ENCODE results near the gene LAMC3.

Gene LAMC3

DNA sequence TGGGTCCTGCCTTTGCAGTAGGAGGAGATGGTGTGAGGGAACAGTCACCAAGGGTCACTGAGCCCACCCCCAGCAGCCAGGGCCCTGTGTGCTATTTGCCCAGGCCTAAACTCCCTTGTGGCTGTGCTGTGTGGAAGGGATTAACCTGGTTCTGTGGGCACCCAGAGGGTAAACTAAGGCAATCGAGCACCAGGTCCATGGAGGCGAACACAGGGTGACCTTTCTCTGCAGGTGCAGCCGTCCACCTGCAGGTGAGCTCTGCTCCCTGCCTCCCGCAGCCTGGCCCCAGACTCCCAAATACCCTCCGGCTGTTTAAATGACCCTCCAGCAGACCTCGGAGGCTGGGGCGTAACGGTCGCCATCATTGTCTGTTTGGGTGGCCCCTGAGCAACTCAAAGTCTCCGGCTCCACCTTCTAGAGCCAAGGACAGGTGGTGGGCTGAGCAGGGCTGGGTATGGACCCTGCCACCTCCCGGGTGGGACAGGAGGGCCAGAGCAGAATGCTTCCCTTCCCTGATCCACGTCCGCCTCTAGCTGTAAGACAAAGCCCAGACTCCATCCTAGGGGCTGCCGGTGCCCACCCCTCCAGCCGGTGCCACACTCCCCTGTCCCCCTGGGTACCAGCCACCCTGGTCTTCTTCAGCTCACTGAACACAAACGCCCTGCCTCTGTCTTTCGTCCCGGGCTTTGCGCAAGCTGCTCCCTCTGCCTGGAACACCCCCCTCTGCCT, 35.9 kb upstream of the LAMC3 start:
- Mint-ChIP-seq H3K27ac (no peak overlapping the region), H3K4me1 (ENCODE audit: low read depth) (no peaks in the 10 kb centered on the region), H3K9me3 (ENCODE audit: low read depth) (no peaks in the 10 kb centered on the region)

DNA sequence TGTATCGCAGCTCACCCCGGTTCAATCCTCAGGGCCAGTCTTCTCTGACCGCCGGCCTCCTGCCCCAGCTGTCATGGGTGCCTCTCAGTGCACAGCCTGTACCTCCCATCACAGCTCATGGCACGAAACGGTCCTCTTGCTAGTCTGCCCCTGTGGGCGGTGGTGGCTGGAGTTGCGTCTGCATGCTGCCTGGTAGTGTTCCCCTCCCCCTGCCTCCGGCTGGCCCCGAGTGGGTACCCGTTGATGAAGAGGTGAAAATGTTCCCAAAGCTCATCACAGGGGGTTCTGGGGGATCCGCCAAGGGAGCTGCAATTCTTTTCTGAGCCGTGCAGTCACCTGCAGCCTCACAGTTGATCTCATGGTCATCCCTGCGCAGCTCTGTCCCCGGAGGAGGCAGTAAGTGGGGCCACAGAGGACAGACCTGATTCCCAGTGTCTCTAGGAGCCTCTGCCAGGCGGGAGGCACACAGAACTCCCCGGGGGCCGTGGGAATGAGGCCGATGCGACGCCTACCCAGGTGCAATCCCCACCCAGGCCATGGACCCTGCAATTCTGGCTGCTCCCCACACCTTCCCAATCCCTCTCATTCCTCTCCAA, 35.2 kb upstream of the LAMC3 start:
- H3K27ac Mint-ChIP-seq: no peak overlapping the region
- no peaks in the 10 kb centered on the region for H3K9me3 Mint-ChIP-seq (ENCODE audit: low read depth)
- H3K4me1 Mint-ChIP-seq (ENCODE audit: low read depth): no peaks in the 10 kb centered on the region
- H3K4me3 Mint-ChIP-seq: no peak overlapping the region
- H3K27me3 Mint-ChIP-seq: peaks cover 7% of the 10 kb centered on the region
- H3K36me3 Mint-ChIP-seq: no peaks in the 10 kb centered on the region

More for the DNA sequence above, 35.9 kb upstream of the LAMC3 start:
- no peaks in the 10 kb centered on the region for H3K36me3 Mint-ChIP-seq
- peaks cover 7% of the 10 kb centered on the region for H3K27me3 Mint-ChIP-seq
- no peak overlapping the region for H3K4me3 Mint-ChIP-seq

DNA sequence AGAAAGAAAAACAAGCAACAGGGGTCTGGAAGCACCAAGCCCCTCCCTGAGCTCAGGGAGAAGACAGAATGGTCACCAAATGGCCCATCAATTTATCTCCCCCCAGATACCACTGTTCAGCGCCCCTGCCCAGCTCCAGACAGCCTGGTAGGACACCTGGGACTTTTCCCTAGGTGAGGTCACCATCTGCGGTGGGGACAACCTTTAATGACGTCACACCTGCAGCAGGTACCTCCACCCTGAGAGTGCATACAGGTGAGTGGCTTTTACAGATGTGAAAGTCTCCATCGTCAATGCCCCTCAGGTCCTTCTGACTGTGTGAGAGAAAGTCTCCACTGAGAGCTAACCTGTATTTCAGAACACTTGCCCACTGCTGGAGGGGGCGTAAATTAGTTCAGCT, 34.3 kb upstream of the LAMC3 start:
- no peak overlapping the region for H3K4me3 Mint-ChIP-seq

DNA sequence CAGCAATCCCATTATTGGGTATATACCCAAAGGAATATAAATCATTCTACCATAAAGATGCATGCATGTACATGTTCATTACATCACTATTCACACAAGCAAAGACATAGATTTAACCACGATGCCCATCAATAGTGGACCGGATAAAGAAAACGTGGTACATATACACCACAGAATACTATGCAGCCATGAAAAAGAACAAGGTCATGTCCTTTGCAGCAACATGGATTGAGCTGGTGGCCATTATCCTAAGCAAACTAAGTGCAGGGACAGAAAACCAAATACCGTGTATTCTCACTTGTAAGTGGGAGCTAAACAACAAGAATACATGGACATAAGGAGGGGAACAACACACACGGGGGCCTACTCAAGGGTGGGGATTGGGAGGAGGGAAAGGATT, 33.8 kb upstream of the LAMC3 start:
- Mint-ChIP-seq H3K27ac (no peak overlapping the region), H3K27me3 (peaks cover 10% of the 10 kb centered on the region), H3K4me1 (ENCODE audit: low read depth) (no peaks in the 10 kb centered on the region), H3K9me3 (ENCODE audit: low read depth) (no peaks in the 10 kb centered on the region), H3K4me3 (no peak overlapping the region), H3K36me3 (no peaks in the 10 kb centered on the region)

More for the DNA sequence above, 34.3 kb upstream of the LAMC3 start:
- no peaks in the 10 kb centered on the region for H3K9me3 Mint-ChIP-seq (ENCODE audit: low read depth)
- no peaks in the 10 kb centered on the region for H3K36me3 Mint-ChIP-seq
- H3K27me3 Mint-ChIP-seq: peaks cover 9% of the 10 kb centered on the region
- H3K27ac Mint-ChIP-seq: no peak overlapping the region
- H3K4me1 Mint-ChIP-seq (ENCODE audit: low read depth): no peaks in the 10 kb centered on the region

DNA sequence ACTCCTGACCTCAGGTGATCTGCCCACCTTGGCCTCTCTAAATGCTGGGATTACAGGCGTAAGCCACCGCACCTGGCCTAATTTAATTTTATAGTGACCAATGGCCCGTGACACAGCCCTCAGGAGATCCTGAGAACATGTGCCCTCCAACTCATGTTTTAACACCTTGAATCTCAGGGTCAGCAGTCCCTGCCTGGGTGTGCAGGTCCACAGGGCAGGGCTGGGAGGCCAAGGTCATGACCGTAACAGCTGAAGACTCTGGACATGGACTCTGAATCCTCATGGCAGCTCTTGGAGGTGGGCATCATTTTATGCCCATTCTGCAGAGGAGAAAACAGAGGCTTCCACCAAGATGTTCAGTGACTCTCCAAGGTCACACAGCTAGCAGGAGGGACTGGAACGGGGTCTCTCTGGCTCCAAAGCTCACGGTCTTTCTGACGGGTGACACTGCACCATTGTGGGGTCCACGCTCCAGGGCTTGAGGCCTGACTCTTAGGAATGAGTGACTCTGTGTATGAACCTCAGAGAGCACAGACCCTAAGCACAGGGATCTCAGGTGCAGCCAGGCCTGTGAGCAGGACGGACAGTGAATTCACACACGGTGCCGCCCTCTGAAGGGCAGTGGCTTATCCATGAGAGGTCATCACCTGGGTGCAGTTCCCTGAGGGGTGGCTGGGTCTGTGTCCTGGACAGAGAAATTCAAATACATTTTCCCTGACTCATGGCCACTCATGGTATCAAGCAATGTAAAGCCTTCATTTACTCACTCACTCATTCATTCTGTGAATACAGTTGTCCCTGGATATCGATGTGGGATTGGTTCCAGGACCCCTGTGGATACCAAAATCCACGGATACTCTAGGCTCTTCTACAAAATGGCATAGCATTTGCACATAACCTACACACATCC, 32.8 kb upstream of the LAMC3 start:
- no peaks in the 10 kb centered on the region for H3K4me1 Mint-ChIP-seq (ENCODE audit: low read depth)
- H3K27me3 Mint-ChIP-seq: peaks cover 12% of the 10 kb centered on the region
- no peak overlapping the region for H3K27ac Mint-ChIP-seq
- H3K4me3 Mint-ChIP-seq: no peak overlapping the region
- no peaks in the 10 kb centered on the region for H3K36me3 Mint-ChIP-seq
- H3K9me3 Mint-ChIP-seq (ENCODE audit: low read depth): no peaks in the 10 kb centered on the region

DNA sequence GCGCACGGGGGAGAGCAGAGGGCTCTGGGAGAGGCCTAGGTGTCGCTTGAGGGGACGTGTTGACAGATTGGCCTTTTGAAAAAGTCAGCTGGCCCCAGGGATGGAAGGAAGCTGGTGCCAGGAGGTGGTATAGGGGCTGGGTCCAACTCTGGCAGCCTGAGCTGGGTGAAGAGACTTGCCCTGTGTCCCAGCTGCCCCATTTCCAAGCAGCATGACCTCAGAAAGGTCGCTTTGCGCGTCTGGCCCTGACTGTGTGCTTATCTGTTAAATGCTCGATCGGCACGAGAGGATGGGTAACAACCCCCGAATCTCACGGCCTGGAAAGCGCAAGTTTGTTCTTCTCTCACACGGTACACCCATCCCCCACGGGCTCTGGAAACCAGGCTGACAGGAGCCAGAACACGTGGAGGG, 31.2 kb upstream of the LAMC3 start:
- Mint-ChIP-seq H3K27ac (no peak overlapping the region), H3K27me3 (peaks cover 5% of the 10 kb centered on the region), H3K9me3 (ENCODE audit: low read depth) (no peaks in the 10 kb centered on the region), H3K4me1 (ENCODE audit: low read depth) (no peaks in the 10 kb centered on the region), H3K36me3 (no peaks in the 10 kb centered on the region), H3K4me3 (no peak overlapping the region)

DNA sequence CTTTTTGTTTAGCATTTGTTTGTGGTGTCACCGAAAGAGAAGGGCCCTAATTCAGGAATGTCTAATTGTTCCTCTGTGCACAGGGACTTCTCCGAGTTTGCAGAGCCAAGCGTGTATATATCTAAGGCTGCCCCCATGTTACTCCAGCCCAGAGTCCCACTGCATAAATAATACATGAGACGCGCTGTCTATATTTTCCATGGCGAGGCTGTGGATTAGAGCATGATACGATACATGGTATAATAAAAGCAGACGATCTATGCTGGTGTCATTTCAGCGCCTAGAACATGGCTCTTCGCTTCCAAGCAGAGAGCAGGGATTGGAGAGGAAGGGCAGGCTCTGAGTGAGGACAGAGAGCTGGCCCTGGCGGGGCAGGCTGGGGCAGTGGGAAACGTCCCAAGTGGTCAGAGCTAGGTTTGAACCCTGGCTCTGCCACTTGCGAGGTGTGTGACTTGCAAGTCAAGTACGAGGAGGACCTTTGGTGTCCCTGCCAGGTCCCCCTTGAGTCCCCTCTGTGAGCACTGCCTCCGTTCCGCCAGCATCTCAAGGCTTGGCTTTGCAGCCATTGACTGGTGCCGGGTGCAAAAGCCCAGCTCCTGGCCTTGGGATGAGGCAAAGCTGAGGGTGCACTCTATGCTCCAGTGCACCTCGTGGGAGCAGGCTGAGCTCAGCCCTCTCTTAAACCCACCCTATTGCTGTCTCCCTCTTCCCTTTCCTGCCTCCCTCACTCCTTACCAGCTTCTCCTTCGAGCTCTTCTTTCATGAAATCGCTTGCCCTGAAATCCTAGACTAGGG, 29.2 kb upstream of the LAMC3 start:
- H3K4me3 Mint-ChIP-seq: no peak overlapping the region
- peaks cover 5% of the 10 kb centered on the region for H3K27me3 Mint-ChIP-seq
- H3K27ac Mint-ChIP-seq: no peak overlapping the region
- no peaks in the 10 kb centered on the region for H3K9me3 Mint-ChIP-seq (ENCODE audit: low read depth)
- no peaks in the 10 kb centered on the region for H3K36me3 Mint-ChIP-seq
- H3K4me1 Mint-ChIP-seq (ENCODE audit: low read depth): no peaks in the 10 kb centered on the region

DNA sequence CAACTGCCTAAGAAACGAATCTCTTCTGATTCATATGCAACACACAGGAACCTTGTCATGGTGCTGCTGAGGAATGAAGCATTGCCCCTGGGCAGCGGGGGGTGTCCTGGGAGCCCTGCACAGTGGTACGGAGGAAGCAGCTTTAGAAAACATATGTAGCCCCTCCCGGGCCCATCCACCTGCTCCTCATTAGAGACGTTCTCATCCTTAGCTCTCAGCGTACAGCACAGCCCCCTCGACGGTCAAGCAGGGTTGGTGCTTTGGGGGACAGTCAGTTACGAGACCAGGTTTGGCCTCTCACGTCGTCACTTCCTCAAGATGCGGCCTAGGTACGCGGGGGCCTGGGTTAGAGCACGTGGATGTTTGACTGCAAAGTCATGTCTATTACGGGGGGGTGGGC, 28.4 kb upstream of the LAMC3 start:
- no peaks in the 10 kb centered on the region for H3K4me1 Mint-ChIP-seq (ENCODE audit: low read depth)
- H3K27ac Mint-ChIP-seq: no peak overlapping the region
- no peak overlapping the region for H3K4me3 Mint-ChIP-seq
- H3K27me3 Mint-ChIP-seq: peaks cover 5% of the 10 kb centered on the region
- H3K36me3 Mint-ChIP-seq: no peaks in the 10 kb centered on the region
- H3K9me3 Mint-ChIP-seq (ENCODE audit: low read depth): no peaks in the 10 kb centered on the region

DNA sequence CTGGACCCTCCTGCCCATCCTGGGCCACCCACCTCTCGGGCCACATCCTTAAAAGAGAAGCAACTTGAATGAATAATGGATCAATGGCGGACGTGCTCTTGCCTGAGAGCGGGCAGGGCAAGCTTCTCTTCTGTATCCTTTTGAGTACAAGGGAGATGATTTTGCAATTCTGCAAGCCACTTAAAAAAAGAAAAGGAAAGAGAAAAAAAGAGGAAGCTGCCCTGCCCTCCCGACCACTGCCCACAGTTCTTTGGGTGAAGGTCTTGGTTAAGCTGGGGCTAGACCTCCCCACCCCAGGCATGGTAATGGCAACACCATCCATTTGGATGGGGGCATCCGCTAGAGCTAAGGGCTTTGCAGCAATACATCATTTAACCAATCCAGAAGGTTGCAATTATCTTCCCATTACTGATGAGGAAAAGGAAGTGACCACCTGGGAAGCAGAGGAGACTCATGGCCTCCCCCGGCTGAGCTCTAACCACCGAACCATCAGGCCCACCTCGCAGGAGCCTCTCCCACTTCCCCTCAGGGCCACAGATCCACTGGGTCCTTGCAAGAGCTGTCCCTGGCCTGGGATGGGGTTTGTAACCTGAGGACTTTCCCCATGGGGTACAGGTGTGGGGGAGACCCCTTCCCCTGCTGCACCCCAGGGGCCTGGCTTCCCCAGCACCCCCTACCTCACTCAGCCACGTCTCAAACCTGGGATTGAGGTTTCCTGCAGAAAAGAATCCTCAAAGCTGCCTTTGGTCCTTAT, 27.8 kb upstream of the LAMC3 start:
- Mint-ChIP-seq H3K27ac (no peak overlapping the region), H3K27me3 (peaks cover 5% of the 10 kb centered on the region), H3K36me3 (no peaks in the 10 kb centered on the region)

DNA sequence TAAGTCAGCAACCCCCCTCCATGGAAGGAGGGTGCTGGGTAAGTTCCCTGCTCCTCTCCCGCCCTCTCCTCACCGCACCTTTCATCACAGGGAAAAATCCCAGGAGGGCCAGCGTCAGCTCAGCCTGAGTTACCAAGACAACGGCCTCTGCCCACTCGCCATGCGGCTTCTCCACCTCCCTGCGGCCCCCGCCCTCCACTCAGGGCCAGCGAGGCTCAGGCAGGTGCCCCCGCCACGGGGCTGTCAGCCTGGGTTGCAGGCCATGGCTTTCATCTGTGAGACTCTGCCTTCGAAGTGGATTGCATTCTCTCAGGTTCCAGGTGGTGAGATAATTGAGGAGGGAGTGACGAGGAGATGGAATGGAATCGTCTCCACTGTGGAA, 27.2 kb upstream of the LAMC3 start:
- no peaks in the 10 kb centered on the region for H3K4me1 Mint-ChIP-seq (ENCODE audit: low read depth)
- H3K27ac Mint-ChIP-seq: no peak overlapping the region
- no peaks in the 10 kb centered on the region for H3K36me3 Mint-ChIP-seq
- no peaks in the 10 kb centered on the region for H3K9me3 Mint-ChIP-seq (ENCODE audit: low read depth)
- no peak overlapping the region for H3K4me3 Mint-ChIP-seq
- H3K27me3 Mint-ChIP-seq: peaks cover 6% of the 10 kb centered on the region

More for the DNA sequence above, 27.8 kb upstream of the LAMC3 start:
- no peak overlapping the region for H3K4me3 Mint-ChIP-seq
- H3K9me3 Mint-ChIP-seq (ENCODE audit: low read depth): no peaks in the 10 kb centered on the region
- no peaks in the 10 kb centered on the region for H3K4me1 Mint-ChIP-seq (ENCODE audit: low read depth)

DNA sequence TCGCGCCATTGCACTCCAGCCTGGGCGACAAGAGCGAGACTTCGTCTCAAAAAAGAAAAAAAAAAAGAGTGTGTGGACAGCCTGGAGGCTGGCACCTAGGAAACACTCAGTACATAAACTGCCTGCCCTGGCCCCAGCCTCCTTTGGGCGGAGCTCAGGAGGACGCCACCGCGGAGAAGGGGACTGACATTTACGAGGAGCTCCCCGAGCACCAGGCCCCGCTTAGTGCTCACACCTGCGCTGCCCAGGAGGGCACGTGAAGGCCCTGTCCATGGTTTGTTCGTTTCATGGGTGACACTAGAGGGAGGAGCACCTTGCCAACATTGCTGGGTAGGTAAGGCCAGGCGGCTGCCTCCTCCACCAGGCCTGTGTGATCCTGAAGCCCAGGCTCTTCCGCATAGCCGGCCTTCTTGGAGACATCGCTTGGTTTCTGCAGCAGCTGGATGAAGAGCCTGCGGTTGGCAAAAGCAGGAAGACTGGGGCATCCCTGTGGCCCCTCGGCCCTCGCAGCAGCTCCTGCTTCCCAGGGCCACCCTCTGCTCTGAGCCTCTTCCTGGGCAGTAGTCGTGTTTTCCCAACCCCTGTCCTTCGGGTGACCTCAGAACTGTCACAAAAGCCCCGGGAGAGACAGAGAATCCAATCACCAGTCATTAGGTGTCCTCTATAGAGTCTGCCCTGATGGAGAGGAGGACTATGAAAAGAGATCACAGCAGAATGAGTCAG, 26.2 kb upstream of the LAMC3 start:
- no peak overlapping the region for H3K27ac Mint-ChIP-seq
- H3K27me3 Mint-ChIP-seq: peaks cover 7% of the 10 kb centered on the region
- H3K36me3 Mint-ChIP-seq: no peaks in the 10 kb centered on the region
- H3K4me3 Mint-ChIP-seq: no peak overlapping the region
- H3K4me1 Mint-ChIP-seq (ENCODE audit: low read depth): no peaks in the 10 kb centered on the region
- no peaks in the 10 kb centered on the region for H3K9me3 Mint-ChIP-seq (ENCODE audit: low read depth)

DNA sequence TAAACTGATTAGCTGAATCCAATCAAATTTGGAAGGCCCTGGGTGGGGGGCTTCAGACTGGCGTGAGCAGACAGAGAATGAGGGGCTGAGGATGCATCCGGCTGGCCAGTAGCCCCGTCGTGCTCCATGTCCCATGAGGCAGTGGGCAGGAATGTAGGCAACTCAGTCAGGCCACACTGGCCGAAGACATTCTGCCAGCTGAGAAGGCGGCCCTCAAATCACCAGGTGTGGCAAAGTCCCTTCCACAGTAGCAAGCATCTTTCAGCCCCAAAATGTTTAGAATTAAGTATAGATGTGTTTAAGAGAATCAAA, 25.7 kb upstream of the LAMC3 start:
- Mint-ChIP-seq H3K4me3 (no peak overlapping the region), H3K4me1 (ENCODE audit: low read depth) (no peaks in the 10 kb centered on the region), H3K9me3 (ENCODE audit: low read depth) (no peaks in the 10 kb centered on the region), H3K36me3 (no peaks in the 10 kb centered on the region), H3K27ac (no peak overlapping the region), H3K27me3 (peaks cover 7% of the 10 kb centered on the region)

DNA sequence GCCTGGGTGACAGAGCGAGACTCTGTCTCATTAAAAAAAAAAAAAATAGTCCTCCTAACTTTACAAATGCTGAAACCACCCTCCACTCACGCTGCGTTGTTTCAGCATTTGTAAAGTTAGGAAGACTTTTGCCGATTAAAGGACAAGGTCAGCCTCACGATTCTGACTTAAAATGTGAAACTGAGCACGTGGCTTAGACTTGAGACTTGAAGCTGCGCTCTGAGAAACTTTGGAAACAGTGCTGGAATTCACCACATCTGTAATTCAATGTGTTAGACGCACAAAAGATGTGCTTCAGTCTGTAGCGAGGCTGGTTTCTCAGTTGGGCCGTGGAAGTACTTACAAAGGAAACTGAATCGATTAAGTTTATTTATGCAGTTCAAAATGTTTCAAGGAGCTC, 25.0 kb upstream of the LAMC3 start:
- peaks cover 7% of the 10 kb centered on the region for H3K27me3 Mint-ChIP-seq
- H3K4me1 Mint-ChIP-seq (ENCODE audit: low read depth): no peaks in the 10 kb centered on the region
- H3K4me3 Mint-ChIP-seq: no peak overlapping the region
- H3K36me3 Mint-ChIP-seq: no peaks in the 10 kb centered on the region
- H3K9me3 Mint-ChIP-seq (ENCODE audit: low read depth): no peaks in the 10 kb centered on the region
- H3K27ac Mint-ChIP-seq: no peak overlapping the region

DNA sequence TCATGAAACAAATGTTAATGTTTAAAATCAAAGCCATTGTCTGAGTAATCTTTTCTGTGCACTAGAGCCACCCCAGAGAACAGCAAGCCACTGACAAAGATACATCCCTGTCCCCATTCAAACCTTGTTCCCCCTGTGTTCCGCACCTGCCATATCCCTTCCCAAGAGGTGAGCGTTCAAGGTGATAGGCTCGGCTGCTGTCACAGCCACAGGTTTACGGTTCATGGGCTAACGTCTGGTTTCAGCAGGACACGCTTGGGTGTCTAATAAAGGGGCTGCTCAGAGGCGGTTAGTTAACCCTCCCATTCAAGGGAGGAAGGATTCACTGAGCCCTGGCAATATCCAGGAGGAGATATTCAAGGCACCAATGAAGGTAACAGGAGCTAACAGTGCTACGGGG, 24.5 kb upstream of the LAMC3 start:
- Mint-ChIP-seq H3K4me1 (ENCODE audit: low read depth) (no peaks in the 10 kb centered on the region), H3K27ac (no peak overlapping the region), H3K36me3 (no peaks in the 10 kb centered on the region), H3K4me3 (no peak overlapping the region), H3K9me3 (ENCODE audit: low read depth) (no peaks in the 10 kb centered on the region), H3K27me3 (peaks cover 5% of the 10 kb centered on the region)

Data from activated naive CD8-positive, alpha-beta T cell (primary cell).